H54 (cell line): Measurements from ENCODE around the gene NFIA.
A peak's percentile ranks its signal among the peaks of the same experiment; 100 is the strongest.

Experiments
- DNase-seq: peaks from one replicate; pipeline ENCODE4 v3.0.0; 2011; ENCODE audit warnings: low spot score, mixed read lengths; ENCODE audit not compliant: insufficient read length
- FAIRE-seq: peaks from 3 replicates; lab custom pipeline; 2011; peaks lifted over from hg19 to GRCh38; lab: Jason Lieb, UNC
- POLR2A ChIP-seq: IDR thresholded peaks from 2 replicates; pipeline ENCODE4 v1.6.1; 2011; ENCODE audit warnings: low read depth, mild to moderate bottlenecking, low read length

The NFIA gene

GRCh38 chr1:61165402-61165801, 83.0 kb downstream of the NFIA start:
- DNase-seq (no peak), FAIRE-seq (no peak)
- TF ChIP-seq POLR2A: no peak

GRCh38 chr1:61167309-61167708, 84.9 kb downstream of the NFIA start:
- DNase-seq (no peak), FAIRE-seq (no peak)
- no peak for TF ChIP-seq POLR2A

GRCh38 chr1:61169045-61169444, 86.7 kb downstream of the NFIA start:
- FAIRE-seq: no peak
- no peak for DNase-seq
- no peak for TF ChIP-seq POLR2A

- TF ChIP-seq POLR2A: no peak
- FAIRE-seq (no peak), DNase-seq (no peak)
Observed at GRCh38 chr1:61169634-61170033, 87.3 kb downstream of the NFIA start.

GRCh38 chr1:61170328-61171238, 88.2 kb downstream of the NFIA start:
- DNase-seq (no peak), FAIRE-seq (peak; percentile 75)

GRCh38 chr1:61171346-61171745, 89.0 kb downstream of the NFIA start:
- TF ChIP-seq POLR2A: no peak
- DNase-seq (no peak), FAIRE-seq (no peak)

More at GRCh38 chr1:61170328-61171238, 88.2 kb downstream of the NFIA start:
- no peak for TF ChIP-seq POLR2A

GRCh38 chr1:61171974-61172373, 89.6 kb downstream of the NFIA start:
- TF ChIP-seq POLR2A: no peak
- FAIRE-seq: no peak
- no peak for DNase-seq

- DNase-seq (no peak), FAIRE-seq (no peak)
- TF ChIP-seq POLR2A: no peak
Observed at GRCh38 chr1:61173118-61173517, 90.8 kb downstream of the NFIA start.

GRCh38 chr1:61174060-61174795, 91.9 kb downstream of the NFIA start:
- FAIRE-seq (no peak), DNase-seq (no peak)
- TF ChIP-seq POLR2A: no peak

- no peak for FAIRE-seq
- no peak for TF ChIP-seq POLR2A
- no peak for DNase-seq
Observed at GRCh38 chr1:61175976-61176375, 93.6 kb downstream of the NFIA start.

GRCh38 chr1:61181067-61182038, 99.0 kb downstream of the NFIA start:
- no peak for TF ChIP-seq POLR2A
- DNase-seq (no peak), FAIRE-seq (no peak)

GRCh38 chr1:61182049-61182448, 99.7 kb downstream of the NFIA start:
- peak; percentile 62 for FAIRE-seq
- no peak for DNase-seq
- no peak for TF ChIP-seq POLR2A

GRCh38 chr1:61182480-61182879, 100.1 kb downstream of the NFIA start:
- DNase-seq (no peak), FAIRE-seq (no peak)
- no peak for TF ChIP-seq POLR2A
